Fibroblast of lung (primary cell): ENCODE measurements around the gene YBX1. TPM values are rescaled to one million over a fixed set of nuclear protein-coding genes. Genes with fewer than 3 reads are reported as not detected.
A peak's percentile ranks its signal among the peaks of the same experiment; 100 is the strongest.

Experiments used
- DNase-seq, 2 donors: peaks; one replicate each; pipeline versions ENCODE4 v3.0.0 to v3.0.0-alpha.2; 2010; ENCODE audit warnings: low read depth in 2 of 2
- H2AFZ ChIP-seq: 2 replicates; pipeline ENCODE4 v1.5.1; 2012; ENCODE audit warnings: low read length, control low read depth, inconsistent platforms
- H3K27ac ChIP-seq: 2 replicates; pipeline ENCODE4 v1.5.1; 2011; ENCODE audit warnings: low read length, control low read depth; ENCODE audit not compliant: insufficient read depth
- H3K27me3 ChIP-seq: 2 replicates; pipeline ENCODE4 v1.5.1; 2011; ENCODE audit warnings: mild to moderate bottlenecking, low read length; ENCODE audit not compliant: control insufficient read depth, insufficient read depth
- H3K36me3 ChIP-seq: 2 replicates; pipeline ENCODE4 v1.5.1; 2011; ENCODE audit warnings: low read length; ENCODE audit not compliant: control insufficient read depth, insufficient read depth
- H3K4me1 ChIP-seq: 2 replicates; pipeline ENCODE4 v1.5.1; 2011; ENCODE audit warnings: low read length; ENCODE audit not compliant: control insufficient read depth, insufficient read depth; ENCODE audit errors: extremely low read depth
- H3K4me2 ChIP-seq: 2 replicates; pipeline ENCODE4 v1.5.1; 2011; ENCODE audit warnings: low read length, control low read depth; ENCODE audit not compliant: insufficient read depth; ENCODE audit errors: extremely low read depth
- H3K4me3 ChIP-seq, 4 experiments: fragments of 200-600 bp in 1 of 4; sonication (generic) in 1 of 4; replicated peaks in 1 of 4; 2 replicates each; pipeline ENCODE4 v1.5.1; 2011 to 2016; ENCODE audit warnings: low read length in 4 of 4, low read depth in 3 of 4, mild to moderate bottlenecking in 3 of 4, control low read depth in 2 of 4, inconsistent platforms in 1 of 4, mixed read lengths in 1 of 4; ENCODE audit not compliant: insufficient read depth in 1 of 4; ENCODE audit errors: control extremely low read depth in 1 of 4
- H3K79me2 ChIP-seq: 2 replicates; pipeline ENCODE4 v1.5.1; 2012; ENCODE audit warnings: mild to moderate bottlenecking, low read length, inconsistent platforms; ENCODE audit not compliant: control insufficient read depth, insufficient read depth
- H3K9ac ChIP-seq: 2 replicates; pipeline ENCODE4 v1.5.1; 2011; ENCODE audit warnings: mild to moderate bottlenecking, low read length, control low read depth; ENCODE audit not compliant: insufficient read depth
- H3K9me3 ChIP-seq: 2 replicates; pipeline ENCODE4 v1.5.1; 2012; ENCODE audit warnings: low read depth, low read length; ENCODE audit not compliant: control insufficient read depth, insufficient read depth
- H4K20me1 ChIP-seq: 2 replicates; pipeline ENCODE4 v1.5.1; 2011; ENCODE audit warnings: low read length; ENCODE audit not compliant: control insufficient read depth, insufficient read depth; ENCODE audit errors: extremely low read depth
- CTCF ChIP-seq, 2 donors: IDR thresholded peaks in 1 of 2; conservative IDR thresholded peaks in 1 of 2; 1 replicate in 1 of 2; 2 replicates in 1 of 2; pipeline ENCODE4 v1.5.1; 2011 to 2012; ENCODE audit warnings: low read length in 2 of 2, control low read depth in 1 of 2, inconsistent platforms in 1 of 2, low read depth in 1 of 2, mild to moderate bottlenecking in 1 of 2
- EZH2 ChIP-seq: IDR thresholded peaks from 2 replicates; pipeline ENCODE4 v1.5.1; 2012; ENCODE audit warnings: low read length, control low read depth, mild to moderate bottlenecking; ENCODE audit errors: missing control alignments
- polyA plus RNA-seq, 2 donors: library from polyadenylated mRNA; depleted of rRNA in 1 of 2; stranded (reverse) in 1 of 2; unstranded in 1 of 2; fragments of >200 nt; gene quantifications; 2 replicates each; pipeline ENCODE4 v1.2.1, GENCODE V29; 2011 to 2012; ENCODE audit warnings: missing spikeins in 1 of 2
- total RNA-seq: library from RNA; depleted of rRNA; stranded (reverse); fragments of >200 nt; gene quantifications from 2 replicates; pipeline ENCODE4 v1.2.1, GENCODE V29; 2014

YBX1 gene
- total and polyA plus RNA-seq, 2 donors (not counting 1 experiment from before 2014, with no cell fraction given) = 795 to 799 TPM

GRCh38 chr1:42676534-42677087 is 5.6 kb upstream of the YBX1 start:
- Histone ChIP-seq H4K20me1 (no peaks in the 10 kb centered on the region), H3K4me2 (no peak overlapping the region), H3K9me3 (no peaks in the 10 kb centered on the region), H3K79me2 (no peaks in the 10 kb centered on the region), H3K36me3 (no peaks in the 10 kb centered on the region), H3K4me3 (no peak overlapping the region), H3K9ac (no peak overlapping the region), H3K4me1 (peaks cover 3% of the 10 kb centered on the region), H2AFZ (no peak overlapping the region), H3K27me3 (no peaks in the 10 kb centered on the region), H3K27ac (no peak overlapping the region)
- DNase-seq = no peak
- TF ChIP-seq EZH2 = no peak
- no peak for TF ChIP-seq CTCF (conservative IDR thresholded peaks at IDR 0.05 in 1 of 2, IDR thresholded peaks at IDR 0.05 in 1 of 2; ENCODE audit: low read depth in 1 of 2, low read length in 2 of 2)

- Histone ChIP-seq H3K36me3 (peaks cover 3% of the 10 kb centered on the region), H4K20me1 (peaks cover 2% of the 10 kb centered on the region), H3K4me1 (peaks cover 8% of the 10 kb centered on the region), H3K79me2 (peaks cover 17% of the 10 kb centered on the region), H3K9me3 (no peaks in the 10 kb centered on the region), H2AFZ (no peak overlapping the region), H3K4me3 (no peak overlapping the region), H3K9ac (no peak overlapping the region), H3K27me3 (no peaks in the 10 kb centered on the region), H3K27ac (no peak overlapping the region), H3K4me2 (no peak overlapping the region)
- DNase-seq = peak in 1 of 2 donors; percentile 27
- TF ChIP-seq CTCF (conservative IDR thresholded peaks at IDR 0.05 in 1 of 2, IDR thresholded peaks at IDR 0.05 in 1 of 2; ENCODE audit: low read depth in 1 of 2, low read length in 2 of 2) = no peak
- TF ChIP-seq EZH2 = no peak
These were observed 2.7 kb upstream of the YBX1 start for GRCh38 chr1:42679364-42679983.

- no peak overlapping the region for H3K27ac ChIP-seq
- TF ChIP-seq EZH2 = no peak
- no peak for TF ChIP-seq CTCF (conservative IDR thresholded peaks at IDR 0.05 in 1 of 2, IDR thresholded peaks at IDR 0.05 in 1 of 2; ENCODE audit: low read depth in 1 of 2, low read length in 2 of 2)
- H3K79me2 ChIP-seq = peaks cover 23% of the 10 kb centered on the region
- DNase-seq = no peak
- H3K36me3 ChIP-seq = peaks cover 3% of the 10 kb centered on the region
- peaks cover 2% of the 10 kb centered on the region for H4K20me1 ChIP-seq
- H3K4me1 ChIP-seq = peaks cover 12% of the 10 kb centered on the region
- no peak overlapping the region for H3K4me3 ChIP-seq
- no peaks in the 10 kb centered on the region for H3K9me3 ChIP-seq
- H2AFZ ChIP-seq = no peak overlapping the region
- H3K27me3 ChIP-seq = no peaks in the 10 kb centered on the region
- no peak overlapping the region for H3K4me2 ChIP-seq
- no peak overlapping the region for H3K9ac ChIP-seq
These were observed 2.2 kb upstream of the YBX1 start for GRCh38 chr1:42680055-42680454.
